ENCODE data around the gene ABTB2.

GRCh38 chr11:34335801-34336200 is 22.0 kb downstream of the ABTB2 start:
- TF ChIP-seq POLR2A (IDR thresholded peaks at IDR 0.05) = no peak
- no peak for TF ChIP-seq CTCF (IDR thresholded peaks at IDR 0.05)
